Stomach (tissue), 9 donors: ENCODE data around the gene KIF2A. TPM values are rescaled to one million over a fixed set of nuclear protein-coding genes. Genes with fewer than 3 reads are reported as not detected.

Experiments used
- DNase-seq, 2 donors: peaks; one replicate each; pipeline versions ENCODE4 v3.0.0 to v3.0.0-alpha.2; 2013 to 2019
- H3K27ac ChIP-seq, 5 donors: fragments of 200-600 bp in 4 of 5; sonication (generic) in 4 of 5; one replicate each; pipeline ENCODE4 v1.5.1; 2013 to 2019; ENCODE audit warnings: mild to moderate bottlenecking in 1 of 5, moderate library complexity in 1 of 5
- H3K27me3 ChIP-seq, 3 donors: fragments of 200-600 bp; sonication (generic); one replicate each; pipeline ENCODE4 v1.5.1; 2017 to 2019; ENCODE audit warnings: mixed run types in 1 of 3
- H3K36me3 ChIP-seq, 4 donors: fragments of 200-600 bp; sonication (generic); 1 replicate in 3 of 4; 2 replicates in 1 of 4; pipeline ENCODE4 v1.5.1; 2016 to 2019
- H3K4me1 ChIP-seq, 4 donors: fragments of 200-600 bp; sonication (generic); one replicate each; pipeline ENCODE4 v1.5.1; 2016 to 2019
- H3K4me3 ChIP-seq, 4 donors: fragments of 200-600 bp; sonication (generic) in 3 of 4; one replicate each; pipeline ENCODE4 v1.5.1; 2016 to 2019; ENCODE audit warnings: mild to moderate bottlenecking in 1 of 4
- H3K9me3 ChIP-seq, 4 donors: fragments of 200-600 bp; sonication (generic); one replicate each; pipeline ENCODE4 v1.5.1; 2016 to 2019
- EP300 ChIP-seq: sonication (generic); formaldehyde crosslinking; IDR thresholded peaks from one replicate; pipeline ENCODE4 v1.6.1; 2017; ENCODE audit warnings: antibody characterized with exemption
- POLR2A ChIP-seq, 4 donors: fragments of 450-650 bp; IDR thresholded peaks; one replicate each; pipeline ENCODE4 v1.6.1; 2016; ENCODE audit warnings: antibody characterized with exemption in 4 of 4, control low read depth in 2 of 4, mild to moderate bottlenecking in 1 of 4, moderate library complexity in 1 of 4
- POLR2AphosphoS5 ChIP-seq, 3 donors: sonication (generic); formaldehyde crosslinking; IDR thresholded peaks; one replicate each; pipeline ENCODE4 v1.6.1; 2016; ENCODE audit warnings: antibody characterized with exemption in 3 of 3
- WGBS, 5 donors: extraction: QIAGEN DNeasy Blood & Tissue Kit in 3 of 5; methylation state at CpG; one replicate each; pipeline versions ENCODE4 v1.1.5 to v1.1.7; 2013 to 2018; 5-methylcytosine and 5-hydroxymethylcytosine counted together
- intact Hi-C: fragments of 100-400 bp; cut with DNase I; formaldehyde crosslinking; loops from one replicate; pipeline ENCODE4 v1.15.1; 2023; ENCODE audit warnings: low total_unique reads
- polyA plus RNA-seq, 3 donors: library from polyadenylated mRNA; stranded (reverse); fragments of 200-250 nt; gene quantifications; one replicate each; pipeline ENCODE4 v1.2.3, GENCODE V29; 2013
- total RNA-seq, 5 donors: library from RNA; depleted of rRNA; stranded (reverse); fragments of >200 nt; gene quantifications; one replicate each; pipeline versions ENCODE4 v1.1.0 to v1.2.3, GENCODE V29; 2014 to 2016
- TF ChIP-seq, protein P1 (sequence below), 7 experiments: fragments of 450-650 bp in 4 of 7; fragments of 200-600 bp in 3 of 7; sonication (generic) in 3 of 7; IDR thresholded peaks; one replicate each; pipeline ENCODE4 v1.5.1; 2016 to 2019; ENCODE audit warnings: antibody characterized with exemption in 7 of 7, control low read depth in 2 of 7, mild to moderate bottlenecking in 1 of 7
- donor health status: healthy with polysubstance abuse.
- donor health status: Bipolar disorder and iron deficiency.
- donor health status: healthy.

Gene KIF2A
- total and polyA plus RNA-seq, 8 donors = 2.6 to 61.3 (median 9.9) TPM

- no peaks in the 10 kb centered on the region for H3K27me3 ChIP-seq
- intact Hi-C loops = no loop called here
These were observed 8.3 kb downstream of the KIF2A start for GRCh38 chr5:62314213-62314830.

GRCh38 chr5:62315376-62316175, 9.6 kb downstream of the KIF2A start:
- H3K4me1 ChIP-seq = peaks cover 0 to 57% (median 12%) of the 10 kb centered on the region in 4 donors
- no peaks in the 10 kb centered on the region for H3K9me3 ChIP-seq
- 70 to 82% (median 77%) methylated on average over 2 of the region's 2 CpGs for WGBS, 5 donors
- no peaks in the 10 kb centered on the region for H3K36me3 ChIP-seq
- TF ChIP-seq POLR2A (IDR thresholded peaks at IDR 0.05) (no peak), POLR2AphosphoS5 (IDR thresholded peaks at IDR 0.05) (no peak), EP300 (no peak)
- TF ChIP-seq, protein P1, sequence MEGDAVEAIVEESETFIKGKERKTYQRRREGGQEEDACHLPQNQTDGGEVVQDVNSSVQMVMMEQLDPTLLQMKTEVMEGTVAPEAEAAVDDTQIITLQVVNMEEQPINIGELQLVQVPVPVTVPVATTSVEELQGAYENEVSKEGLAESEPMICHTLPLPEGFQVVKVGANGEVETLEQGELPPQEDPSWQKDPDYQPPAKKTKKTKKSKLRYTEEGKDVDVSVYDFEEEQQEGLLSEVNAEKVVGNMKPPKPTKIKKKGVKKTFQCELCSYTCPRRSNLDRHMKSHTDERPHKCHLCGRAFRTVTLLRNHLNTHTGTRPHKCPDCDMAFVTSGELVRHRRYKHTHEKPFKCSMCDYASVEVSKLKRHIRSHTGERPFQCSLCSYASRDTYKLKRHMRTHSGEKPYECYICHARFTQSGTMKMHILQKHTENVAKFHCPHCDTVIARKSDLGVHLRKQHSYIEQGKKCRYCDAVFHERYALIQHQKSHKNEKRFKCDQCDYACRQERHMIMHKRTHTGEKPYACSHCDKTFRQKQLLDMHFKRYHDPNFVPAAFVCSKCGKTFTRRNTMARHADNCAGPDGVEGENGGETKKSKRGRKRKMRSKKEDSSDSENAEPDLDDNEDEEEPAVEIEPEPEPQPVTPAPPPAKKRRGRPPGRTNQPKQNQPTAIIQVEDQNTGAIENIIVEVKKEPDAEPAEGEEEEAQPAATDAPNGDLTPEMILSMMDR (IDR thresholded peaks at IDR 0.05) = no peak
- no peak for DNase-seq
- intact Hi-C loops = no loop called here
- no peak overlapping the region for H3K27ac ChIP-seq
- H3K27me3 ChIP-seq = no peaks in the 10 kb centered on the region
- H3K4me3 ChIP-seq = no peak overlapping the region

More at GRCh38 chr5:62314213-62314830, 8.3 kb downstream of the KIF2A start:
- H3K4me1 ChIP-seq = peaks cover 0 to 51% (median 16%) of the 10 kb centered on the region in 4 donors
- TF ChIP-seq, protein P1 (IDR thresholded peaks at IDR 0.05) = no peak
- TF ChIP-seq EP300 = no peak
- TF ChIP-seq POLR2AphosphoS5 (IDR thresholded peaks at IDR 0.05) = no peak
- no peak for TF ChIP-seq POLR2A (IDR thresholded peaks at IDR 0.05)
- H3K9me3 ChIP-seq = no peaks in the 10 kb centered on the region
- H3K4me3 ChIP-seq = no peak overlapping the region
- 87 to 95% (median 90%) methylated on average over 2 of the region's 2 CpGs for WGBS, 5 donors
- H3K27ac ChIP-seq = no peak overlapping the region
- DNase-seq = no peak
- H3K36me3 ChIP-seq = no peaks in the 10 kb centered on the region

- Histone ChIP-seq H3K27me3 (no peaks in the 10 kb centered on the region), H3K4me3 (no peak overlapping the region), H3K36me3 (no peaks in the 10 kb centered on the region), H3K4me1 (peaks cover 0 to 58% (median 9%) of the 10 kb centered on the region in 4 donors), H3K27ac (no peak overlapping the region), H3K9me3 (no peaks in the 10 kb centered on the region)
- TF ChIP-seq, protein P1 (IDR thresholded peaks at IDR 0.05) = no peak
- no peak for TF ChIP-seq POLR2AphosphoS5 (IDR thresholded peaks at IDR 0.05)
- TF ChIP-seq EP300 = no peak
- TF ChIP-seq POLR2A (IDR thresholded peaks at IDR 0.05) = no peak
- 23 to 76% (median 55%) methylated on average over 2 of the region's 2 CpGs for WGBS, 5 donors
- intact Hi-C loops = no loop called here
- no peak for DNase-seq
These were observed 10.1 kb downstream of the KIF2A start for GRCh38 chr5:62316176-62316502.

- WGBS, 5 donors = 81 to 98% (median 96%) methylated on average over 3 of the region's 3 CpGs
- peaks cover 0 to 42% (median 3%) of the 10 kb centered on the region in 4 donors for H3K4me1 ChIP-seq
- H3K4me3 ChIP-seq = no peak overlapping the region
- intact Hi-C loops = no loop called here
- H3K27ac ChIP-seq = no peak overlapping the region
- peaks cover 0 to 7% (median 2%) of the 10 kb centered on the region in 4 donors for H3K36me3 ChIP-seq
- TF ChIP-seq EP300 (no peak), POLR2A (IDR thresholded peaks at IDR 0.05) (no peak), POLR2AphosphoS5 (IDR thresholded peaks at IDR 0.05) (no peak)
- TF ChIP-seq, protein P1 (IDR thresholded peaks at IDR 0.05) = no peak
- no peaks in the 10 kb centered on the region for H3K9me3 ChIP-seq
- no peaks in the 10 kb centered on the region for H3K27me3 ChIP-seq
- no peak for DNase-seq
These were observed 11.8 kb downstream of the KIF2A start for GRCh38 chr5:62317810-62318209.
